K562 (cell line): ENCODE measurements around the gene MGP. TPM values are rescaled to one million over a fixed set of nuclear protein-coding genes. Genes with fewer than 3 reads are reported as not detected.
A peak's percentile ranks its signal among the peaks of the same experiment; 100 is the strongest.

Experiments
- BACH1 ChIP-seq: fragments of 200-800 bp; sonication (Bioruptor generic); IDR thresholded peaks from 2 replicates; pipeline ENCODE4 v1.6.1; 2016; ENCODE audit warnings: missing genetic modification characterization, missing compliant biosample characterization
- CXXC5 ChIP-seq: fragments of 250-450 bp; sonication (Bioruptor Pico); IDR thresholded peaks from 2 replicates; pipeline ENCODE4 v1.8.0; 2022; ENCODE audit warnings: inconsistent platforms, mild to moderate bottlenecking, moderate library complexity
- DMBX1 ChIP-seq: fragments of 250-450 bp; sonication (Bioruptor Pico); IDR thresholded peaks from 2 replicates; pipeline ENCODE4 v1.8.0; 2022; ENCODE audit warnings: inconsistent platforms, mild to moderate bottlenecking, moderate library complexity, borderline replicate concordance
- HDAC8 ChIP-seq: fragments of 450-650 bp; IDR thresholded peaks from 2 replicates; pipeline ENCODE4 v1.6.1; 2016; ENCODE audit warnings: mild to moderate bottlenecking, missing genetic modification characterization, moderate library complexity, missing compliant biosample characterization
- MECOM ChIP-seq: fragments of 250-450 bp; sonication (Bioruptor Pico); IDR thresholded peaks from 2 replicates; pipeline ENCODE4 v1.8.0; 2022; ENCODE audit warnings: inconsistent platforms
- NR2C1 ChIP-seq, 2 experiments: fragments of 450-650 bp; IDR thresholded peaks; 2 replicates each; pipeline ENCODE4 v1.6.1; 2017; ENCODE audit warnings: mild to moderate bottlenecking in 2 of 2, antibody characterized with exemption in 1 of 2, inconsistent platforms in 1 of 2, missing compliant biosample characterization in 1 of 2, missing genetic modification characterization in 1 of 2
- NR3C1 ChIP-seq: sonication (generic); formaldehyde crosslinking; IDR thresholded peaks from 2 replicates; pipeline ENCODE4 v1.8.1; 2022; ENCODE audit warnings: missing genetic modification reagents
- NR4A1 ChIP-seq, 2 experiments: fragments of 250-450 bp in 1 of 2; fragments of 450-650 bp in 1 of 2; sonication (Bioruptor Pico) in 1 of 2; IDR thresholded peaks; 2 replicates each; pipeline versions ENCODE4 v1.4.0 to v1.6.1; 2016 to 2020; ENCODE audit warnings: mild to moderate bottlenecking in 2 of 2, missing compliant biosample characterization in 1 of 2, missing genetic modification characterization in 1 of 2, moderate library complexity in 1 of 2
- TCF7L2 ChIP-seq: fragments of 150-350 bp; IDR thresholded peaks from 2 replicates; pipeline ENCODE4 v1.6.1; 2016; ENCODE audit warnings: low read depth, mild to moderate bottlenecking, low read length, moderate library complexity
- TEAD1 ChIP-seq, 2 experiments: fragments of 450-650 bp in 1 of 2; sonication (generic) in 1 of 2; formaldehyde crosslinking; IDR thresholded peaks; 2 replicates each; pipeline versions ENCODE4 v1.4.0 to v1.8.0; 2020 to 2022; ENCODE audit warnings: mild to moderate bottlenecking in 2 of 2, missing genetic modification reagents in 1 of 2
- ZNF217 ChIP-seq: sonication (generic); formaldehyde crosslinking; IDR thresholded peaks from 2 replicates; pipeline ENCODE4 v1.8.0; 2022; ENCODE audit warnings: mild to moderate bottlenecking, missing genetic modification reagents
- ZNF311 ChIP-seq: fragments of 250-450 bp; sonication (Bioruptor Pico); IDR thresholded peaks from 2 replicates; pipeline ENCODE4 v1.4.0; 2020; ENCODE audit warnings: mild to moderate bottlenecking, moderate library complexity
- ZNF318 ChIP-seq, 2 experiments: fragments of 450-650 bp; IDR thresholded peaks; 2 replicates each; pipeline ENCODE4 v1.6.1; 2016; ENCODE audit warnings: mild to moderate bottlenecking in 2 of 2, borderline replicate concordance in 1 of 2, low read depth in 1 of 2, moderate library complexity in 1 of 2
- ZNF583 ChIP-seq: fragments of 250-450 bp; sonication (Bioruptor Pico); IDR thresholded peaks from 2 replicates; pipeline ENCODE4 v1.4.0; 2020
- ZNF589 ChIP-seq: fragments of 200-800 bp; sonication (Bioruptor generic); IDR thresholded peaks from 2 replicates; pipeline ENCODE4 v1.6.1; 2016; ENCODE audit warnings: low read depth, missing genetic modification characterization, missing compliant biosample characterization
- ZNF644 ChIP-seq: fragments of 200-800 bp; sonication (Bioruptor generic); IDR thresholded peaks from 2 replicates; pipeline ENCODE4 v1.6.1; 2016; ENCODE audit warnings: low read depth, missing genetic modification characterization, missing compliant biosample characterization
- ZNF79 ChIP-seq: fragments of 250-450 bp; sonication (Bioruptor Pico); IDR thresholded peaks from 2 replicates; pipeline ENCODE4 v1.4.0; 2020; ENCODE audit warnings: low read depth, mild to moderate bottlenecking, moderate library complexity
- polyA plus RNA-seq, 8 experiments: library from polyadenylated mRNA; depleted of rRNA in 4 of 8; stranded (reverse) in 5 of 8; unstranded in 3 of 8; fragments of >200 nt; fragmentation: Nextera tagmentation in 2 of 8; fragmentation: Illumina TruSeq in 1 of 8; extraction: Ambion mirVana in 2 of 8; extraction: Trizol in 1 of 8; gene quantifications; 2 replicates each; pipeline versions ENCODE4 v1.2.1 to v1.2.3, GENCODE V29; 2011 to 2014; ENCODE audit warnings: inconsistent platforms in 1 of 8, missing spikeins in 1 of 8
- total RNA-seq, 7 experiments: library from RNA; depleted of rRNA in 6 of 7; stranded (reverse); fragments of >200 nt in 6 of 7; fragmentation: Illumina TruSeq in 2 of 7; extraction: Trizol in 2 of 7; gene quantifications; 2 replicates each; pipeline versions ENCODE4 v1.2.1 to v1.2.3, GENCODE V29; 2011 to 2021; ENCODE audit warnings: low replicate concordance in 1 of 7
- TF ChIP-seq, protein P1 (sequence below), 3 experiments: fragments of 200-800 bp in 1 of 3; sonication (Bioruptor generic) in 1 of 3; sonication (generic) in 1 of 3; formaldehyde crosslinking in 1 of 3; IDR thresholded peaks; 2 replicates each; pipeline versions ENCODE4 v1.6.1 to v1.8.0; 2016 to 2022; ENCODE audit warnings: mild to moderate bottlenecking in 2 of 3, missing compliant biosample characterization in 2 of 3, missing genetic modification characterization in 2 of 3, missing genetic modification reagents in 1 of 3

The MGP gene
- total and polyA plus RNA-seq, 9 of the 15 experiments (the other 6 are each of a cell fraction or from before 2014, with no cell fraction given): 1.2 TPM; not detected in 8

DNA sequence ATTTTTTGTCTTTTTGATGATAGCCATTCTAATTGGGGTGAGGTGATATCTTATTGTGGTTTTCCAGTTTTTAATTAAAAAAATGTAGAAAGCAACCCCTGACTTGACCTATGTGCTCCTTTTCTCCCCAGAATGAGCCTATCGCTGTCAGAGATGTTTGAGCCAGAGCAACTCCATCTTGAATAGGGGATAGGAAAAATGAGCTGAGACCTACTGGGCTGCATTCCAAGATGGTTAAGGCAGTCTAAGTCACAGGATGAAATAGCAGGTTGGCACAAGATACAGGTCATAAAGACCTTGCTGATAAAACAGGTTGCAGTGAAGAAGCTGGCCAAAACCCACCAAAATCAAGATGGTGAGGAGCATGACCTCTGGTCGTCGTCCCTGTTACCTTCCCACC is 38.9 kb upstream of the MGP start (continued):
- TF ChIP-seq ZNF318 (IDR thresholded peaks at IDR 0.05; ENCODE audit: borderline replicate concordance in 1 of 2, low read depth in 1 of 2): no peak
- peak; percentile 59; the same call in 1 of the 2 replicates for TF ChIP-seq ZNF311
- peak; percentile 82 for TF ChIP-seq DMBX1 (CRISPR knock-in tag)
- TF ChIP-seq ZNF644 (tag): 0 out of 2 replicates have a peak, but pooled peaks have one; percentile 33
- peak; percentile 26; the same call in 1 of the 2 replicates for TF ChIP-seq ZNF589 (CRISPR knock-in tag)
- TF ChIP-seq, protein P1, sequence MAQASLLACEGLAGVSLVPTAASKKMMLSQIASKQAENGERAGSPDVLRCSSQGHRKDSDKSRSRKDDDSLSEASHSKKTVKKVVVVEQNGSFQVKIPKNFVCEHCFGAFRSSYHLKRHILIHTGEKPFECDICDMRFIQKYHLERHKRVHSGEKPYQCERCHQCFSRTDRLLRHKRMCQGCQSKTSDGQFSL (CRISPR knock-in tag; IDR thresholded peaks at IDR 0.05): no peak
- TF ChIP-seq, protein P1 (tag; IDR thresholded peaks at IDR 0.05): peak in 1 of 2 experiments; percentile 94; a peak in 2 of 4 replicates
- peak; percentile 74 for TF ChIP-seq MECOM
- no peak for TF ChIP-seq ZNF217 (CRISPR knock-in tag)
- TF ChIP-seq NR3C1 (CRISPR knock-in tag): no peak
- peak; percentile 63; the same call in 1 of the 2 replicates for TF ChIP-seq CXXC5 (CRISPR knock-in tag)
- no peak for TF ChIP-seq ZNF79
- TF ChIP-seq TEAD1 (CRISPR knock-in tag; IDR thresholded peaks at IDR 0.05): peak in 1 of 2 experiments; percentile 56; a peak in 1 of 4 replicates
- peak; percentile 84; the same call in 1 of the 2 replicates for TF ChIP-seq ZNF583 (CRISPR knock-in tag)
- no peak for TF ChIP-seq TCF7L2
- TF ChIP-seq NR2C1 (IDR thresholded peaks at IDR 0.05): no peak
- TF ChIP-seq NR2C1 (tag; IDR thresholded peaks at IDR 0.05): peak; percentile 19; the same call in 1 of the 2 replicates
- TF ChIP-seq HDAC8 (tag): peak; percentile 63; the same call in 1 of the 2 replicates
- peak; percentile 71; the same call in 1 of the 2 replicates for TF ChIP-seq BACH1 (tag)
- TF ChIP-seq NR4A1 (CRISPR knock-in tag; IDR thresholded peaks at IDR 0.05): no peak
- peak; percentile 91 for TF ChIP-seq NR4A1 (tag; IDR thresholded peaks at IDR 0.05)
